Kidney (tissue), 14 donors: ENCODE data around the gene UNC45A. TPM values are rescaled to one million over a fixed set of nuclear protein-coding genes. Genes with fewer than 3 reads are reported as not detected.

Experiments used
- DNase-seq, 5 donors: peaks; one replicate each; pipeline ENCODE4 v3.0.0-alpha.2; 2013 to 2020
- FAIRE-seq: peaks from 2 replicates; lab custom pipeline; 2012; peaks lifted over from hg19 to GRCh38; lab: Jason Lieb, UNC
- H3K27ac ChIP-seq, 2 donors: one replicate each; pipeline ENCODE4 v1.7.0; 2013; ENCODE audit warnings: low read depth in 2 of 2, low read length in 2 of 2, inconsistent platforms in 1 of 2
- H3K27me3 ChIP-seq: one replicate; pipeline ENCODE4 v1.7.1; 2013; ENCODE audit warnings: low read length, inconsistent platforms; ENCODE audit not compliant: control insufficient read depth, insufficient read depth
- H3K36me3 ChIP-seq, 3 donors: one replicate each; pipeline versions ENCODE4 v1.7.0 to v1.7.1; 2013; ENCODE audit warnings: low read length in 3 of 3, control low read depth in 1 of 3, inconsistent platforms in 1 of 3; ENCODE audit not compliant: insufficient read depth in 3 of 3, control insufficient read depth in 2 of 3
- H3K4me1 ChIP-seq, 3 donors: one replicate each; pipeline versions ENCODE4 v1.7.0 to v1.7.1; 2013; ENCODE audit warnings: low read length in 3 of 3, inconsistent platforms in 1 of 3, low read depth in 1 of 3; ENCODE audit not compliant: control insufficient read depth in 2 of 3, insufficient read depth in 2 of 3
- H3K4me3 ChIP-seq, 3 donors: one replicate each; pipeline versions ENCODE4 v1.7.0 to v1.8.1; 2013; ENCODE audit warnings: low read length in 3 of 3, control low read depth in 1 of 3, inconsistent platforms in 1 of 3
- H3K9ac ChIP-seq, 3 donors: one replicate each; pipeline versions ENCODE4 v1.7.0 to v1.7.1; 2013; ENCODE audit warnings: low read length in 3 of 3, control low read depth in 1 of 3, inconsistent platforms in 1 of 3
- H3K9me3 ChIP-seq, 3 donors: one replicate each; pipeline versions ENCODE4 v1.7.0 to v1.7.1; 2013; ENCODE audit warnings: low read length in 3 of 3, control low read depth in 1 of 3, inconsistent platforms in 1 of 3; ENCODE audit not compliant: control insufficient read depth in 2 of 3, insufficient read depth in 1 of 3
- intact Hi-C: fragments of 100-400 bp; cut with DNase I; formaldehyde crosslinking; loops from one replicate; pipeline ENCODE4 v1.11.1; 2022
- polyA plus RNA-seq: library from polyadenylated mRNA; stranded (reverse); fragments of 350-450 nt; fragmentation: Illumina TruSeq; extraction: RNeasy Lipid Tissue Mini Kit (QIAGEN cat#74804); gene quantifications from one replicate; pipeline ENCODE4 v1.2.3, GENCODE V29; 2014; ENCODE audit warnings: low read depth, low replicate concordance; ENCODE audit not compliant: insufficient read depth
- total RNA-seq: library from RNA; stranded (reverse); fragmentation: NEBNext Ultra II Directional; extraction: Animal tissue kit (Norgen Biotek cat#: 25700); gene quantifications from one replicate; pipeline ENCODE4 v1.2.1, GENCODE V29; 2021
- TF ChIP-seq, protein P1 (sequence below): IDR thresholded peaks from 3 replicates; pipeline ENCODE4 v1.5.1; 2012; ENCODE audit warnings: mild to moderate bottlenecking, moderate library complexity, borderline replicate concordance; ENCODE audit not compliant: insufficient read depth; ENCODE audit errors: extremely low read depth
- donor health status: control.
- donor health status: control.
- donor health status: control.
- donor health status: control.
- donor health status: control.
- donor health status: DM: yes; HTN: yes; CAD: no.
- donor health status: Normal renal cell carcinoma (clear cell type).

Gene UNC45A
- total and polyA plus RNA-seq, 2 donors from 2014 or later: 48.9 to 62.8 TPM

DNA sequence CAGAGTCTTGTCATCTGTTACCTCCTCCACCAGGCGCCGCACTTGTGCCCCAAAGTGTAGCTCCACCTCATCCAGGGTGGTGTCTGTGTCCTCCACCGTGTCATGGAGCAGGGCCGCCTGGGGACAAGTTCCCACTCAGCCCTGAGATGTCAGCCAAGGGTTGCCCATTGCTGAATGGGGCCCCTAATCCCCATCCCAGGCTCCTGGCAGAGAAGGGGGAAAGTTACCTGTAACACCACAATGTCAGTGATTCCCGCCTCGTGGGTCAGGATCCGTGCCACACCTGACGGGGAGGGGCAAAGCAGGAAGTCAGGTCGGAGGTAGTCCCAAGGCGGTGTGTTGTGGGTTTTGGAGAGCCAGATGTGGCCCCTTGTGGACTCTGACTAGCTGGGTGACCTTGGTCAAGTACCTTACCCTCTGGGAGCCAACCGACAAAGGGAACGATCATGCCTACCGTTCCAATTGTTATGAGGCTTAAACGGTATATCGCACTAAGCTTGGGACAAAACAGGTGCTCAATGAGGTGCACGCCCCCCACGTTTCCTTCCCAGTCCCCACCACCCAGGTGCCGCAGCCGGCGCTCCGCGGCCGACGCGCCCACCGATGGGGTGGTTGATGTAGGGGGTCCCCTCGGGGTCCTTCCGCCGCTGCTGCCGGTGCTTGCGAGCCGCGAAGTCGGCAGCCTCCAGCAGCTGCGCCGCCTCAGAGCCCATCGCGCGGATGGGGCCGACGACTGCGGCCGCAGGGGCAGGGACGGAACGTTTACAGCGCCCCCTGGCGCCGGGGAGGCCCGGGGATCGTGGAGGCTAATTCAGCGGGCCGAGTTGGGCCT, 3.0 kb upstream of the UNC45A start, which contains the start of gene HDDC3:
Gene HDDC3, minus strand, starts transcription at position 722 of the 832 bp plus-strand sequence. Its CDS starts 9 bp downstream, at position 713.
- H3K36me3 ChIP-seq: no peaks in the 10 kb centered on the region
- H3K27me3 ChIP-seq: no peaks in the 10 kb centered on the region
- DNase-seq: peak; percentile 87 to 95 (median 90)
- peaks cover 0 to 34% (median 14%) of the 10 kb centered on the region in 3 donors for H3K4me1 ChIP-seq
- H3K4me3 ChIP-seq: peak within 1 kb of the TSS; percentile 87 to 94 (median 91)
- intact Hi-C loops: no loop called here
- peak within 1 kb of the TSS; percentile 80 to 94 for H3K27ac ChIP-seq
- TF ChIP-seq, protein P1, sequence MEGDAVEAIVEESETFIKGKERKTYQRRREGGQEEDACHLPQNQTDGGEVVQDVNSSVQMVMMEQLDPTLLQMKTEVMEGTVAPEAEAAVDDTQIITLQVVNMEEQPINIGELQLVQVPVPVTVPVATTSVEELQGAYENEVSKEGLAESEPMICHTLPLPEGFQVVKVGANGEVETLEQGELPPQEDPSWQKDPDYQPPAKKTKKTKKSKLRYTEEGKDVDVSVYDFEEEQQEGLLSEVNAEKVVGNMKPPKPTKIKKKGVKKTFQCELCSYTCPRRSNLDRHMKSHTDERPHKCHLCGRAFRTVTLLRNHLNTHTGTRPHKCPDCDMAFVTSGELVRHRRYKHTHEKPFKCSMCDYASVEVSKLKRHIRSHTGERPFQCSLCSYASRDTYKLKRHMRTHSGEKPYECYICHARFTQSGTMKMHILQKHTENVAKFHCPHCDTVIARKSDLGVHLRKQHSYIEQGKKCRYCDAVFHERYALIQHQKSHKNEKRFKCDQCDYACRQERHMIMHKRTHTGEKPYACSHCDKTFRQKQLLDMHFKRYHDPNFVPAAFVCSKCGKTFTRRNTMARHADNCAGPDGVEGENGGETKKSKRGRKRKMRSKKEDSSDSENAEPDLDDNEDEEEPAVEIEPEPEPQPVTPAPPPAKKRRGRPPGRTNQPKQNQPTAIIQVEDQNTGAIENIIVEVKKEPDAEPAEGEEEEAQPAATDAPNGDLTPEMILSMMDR: peak; percentile 88
- H3K9ac ChIP-seq: peak within 1 kb of the TSS; percentile 42 to 96 (median 80)
- FAIRE-seq: no peak
- H3K9me3 ChIP-seq: no peaks in the 10 kb centered on the region

DNA sequence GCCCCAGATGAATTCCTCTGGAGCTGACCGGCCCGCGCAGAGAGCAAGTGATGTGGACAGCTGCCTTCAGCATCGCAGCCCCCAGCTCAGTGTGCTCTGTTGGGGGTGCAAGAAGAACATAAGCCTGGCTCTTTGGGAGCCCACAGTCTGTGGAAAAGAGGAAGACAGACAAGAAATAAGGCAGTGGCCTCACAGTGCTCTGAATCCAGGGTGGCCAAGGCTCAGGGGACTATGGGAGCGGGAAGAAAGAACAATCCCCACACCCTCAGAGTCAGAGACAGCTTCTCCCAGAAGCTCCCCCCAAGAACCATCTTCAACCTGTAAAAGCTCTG, 2.5 kb upstream of the UNC45A start:
- Histone ChIP-seq H3K27ac (peak overlapping the region in 1 of 2 donors; percentile 94), H3K9ac (no peak overlapping the region), H3K27me3 (no peaks in the 10 kb centered on the region), H3K36me3 (no peaks in the 10 kb centered on the region), H3K4me1 (peaks cover 0 to 34% (median 14%) of the 10 kb centered on the region in 3 donors), H3K4me3 (peak overlapping the region in 1 of 3 donors; percentile 87), H3K9me3 (no peaks in the 10 kb centered on the region)
- FAIRE-seq: no peak
- TF ChIP-seq, protein P1: no peak
- intact Hi-C loops: no loop called here
- no peak for DNase-seq

DNA sequence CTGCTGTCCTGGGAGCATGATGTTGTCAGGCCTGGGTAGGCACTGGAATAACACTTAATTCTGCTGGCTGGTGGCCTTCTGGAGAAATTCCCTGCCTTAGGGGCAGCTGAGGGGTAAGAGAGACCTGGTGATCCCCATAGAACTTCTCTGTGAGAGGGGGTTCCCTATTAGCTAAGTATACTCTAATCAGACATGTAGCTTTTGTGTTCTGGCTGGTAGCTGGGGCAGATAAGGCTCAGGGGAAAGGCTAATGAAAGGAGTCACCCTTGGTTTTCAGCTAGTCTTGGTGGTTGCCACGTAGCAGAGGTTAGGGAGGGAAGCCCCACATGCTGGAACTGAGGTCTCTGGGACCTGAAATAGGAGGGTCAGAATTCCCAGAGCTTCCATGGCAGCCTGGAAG, 1.8 kb upstream of the UNC45A start:
- intact Hi-C loops: no loop called here
- TF ChIP-seq, protein P1: no peak
- FAIRE-seq: no peak

More for the DNA sequence above, 1.8 kb upstream of the UNC45A start:
- Histone ChIP-seq H3K9me3 (no peaks in the 10 kb centered on the region), H3K9ac (peak overlapping the region in 1 of 3 donors; percentile 6), H3K4me1 (peaks cover 0 to 34% (median 14%) of the 10 kb centered on the region in 3 donors), H3K4me3 (no peak overlapping the region), H3K36me3 (peaks cover 0 to 2% (median 0%) of the 10 kb centered on the region in 3 donors), H3K27me3 (no peaks in the 10 kb centered on the region), H3K27ac (no peak overlapping the region)
- DNase-seq: no peak
